HepG2 (cell line): Measurements from ENCODE around the gene LMAN2L. TPM values are rescaled to one million over a fixed set of nuclear protein-coding genes. Genes with fewer than 3 reads are reported as not detected.
A peak's percentile ranks its signal among the peaks of the same experiment; 100 is the strongest.

ENCODE experiments used
- FOXK1 ChIP-seq: sonication (generic); formaldehyde crosslinking; IDR thresholded peaks from 2 replicates; pipeline ENCODE4 v1.4.0; 2020; ENCODE audit warnings: low read depth, missing genetic modification reagents, borderline replicate concordance
- KAT8 ChIP-seq: IDR thresholded peaks from 2 replicates; pipeline ENCODE4 v1.6.1; 2016; ENCODE audit warnings: missing genetic modification reagents, missing compliant biosample characterization
- MYNN ChIP-seq: sonication (generic); formaldehyde crosslinking; IDR thresholded peaks from 2 replicates; pipeline ENCODE4 v1.4.0; 2020; ENCODE audit warnings: mild to moderate bottlenecking, low read depth, missing genetic modification reagents
- NFIB ChIP-seq: sonication (generic); formaldehyde crosslinking; IDR thresholded peaks from 2 replicates; pipeline ENCODE4 v1.9.0; 2021; ENCODE audit warnings: missing genetic modification reagents, mild to moderate bottlenecking, borderline replicate concordance
- RXRB ChIP-seq: IDR thresholded peaks from 2 replicates; pipeline ENCODE4 v1.6.1; 2016; ENCODE audit warnings: borderline replicate concordance, missing genetic modification reagents, missing compliant biosample characterization
- SAFB2 ChIP-seq: sonication (generic); formaldehyde crosslinking; IDR thresholded peaks from 2 replicates; pipeline ENCODE4 v1.5.1; 2020; ENCODE audit warnings: missing genetic modification reagents, low read depth, mild to moderate bottlenecking, borderline replicate concordance
- SRSF1 ChIP-seq: fragments of 200-400 bp; formaldehyde crosslinking; optimal IDR thresholded peaks from 2 replicates; pipeline ENCODE3; 2017; ENCODE audit warnings: mild to moderate bottlenecking, low read depth, low read length, moderate library complexity
- TEAD3 ChIP-seq: optimal IDR thresholded peaks from 2 replicates; pipeline ENCODE3; 2016; ENCODE audit warnings: borderline replicate concordance
- ZNF143 ChIP-seq: sonication (generic); formaldehyde crosslinking; IDR thresholded peaks from 2 replicates; pipeline ENCODE4 v1.4.0; 2020; ENCODE audit warnings: missing genetic modification reagents
- ZNF274 ChIP-seq: sonication (generic); formaldehyde crosslinking; IDR thresholded peaks from 2 replicates; pipeline ENCODE4 v1.5.1; 2020; ENCODE audit warnings: mild to moderate bottlenecking, missing genetic modification reagents
- ZNF30 ChIP-seq: sonication (generic); formaldehyde crosslinking; IDR thresholded peaks from 2 replicates; pipeline ENCODE4 v1.5.0; 2020; ENCODE audit warnings: mild to moderate bottlenecking, missing genetic modification reagents
- ZNF552 ChIP-seq: sonication (generic); formaldehyde crosslinking; IDR thresholded peaks from 2 replicates; pipeline ENCODE4 v1.9.0; 2022; ENCODE audit warnings: missing genetic modification reagents, mild to moderate bottlenecking, borderline replicate concordance
- ZNF557 ChIP-seq: sonication (generic); formaldehyde crosslinking; IDR thresholded peaks from 2 replicates; pipeline ENCODE4 v1.4.0; 2020; ENCODE audit warnings: missing genetic modification reagents
- ZNF670 ChIP-seq: sonication (generic); formaldehyde crosslinking; IDR thresholded peaks from 2 replicates; pipeline ENCODE4 v1.8.0; 2022; ENCODE audit warnings: mild to moderate bottlenecking, missing genetic modification reagents, borderline replicate concordance
- polyA plus RNA-seq, 8 experiments: library from polyadenylated mRNA; depleted of rRNA in 3 of 8; stranded (reverse) in 7 of 8; unstranded in 1 of 8; fragments of >200 nt; fragmentation: Illumina TruSeq in 4 of 8; extraction: Trizol in 4 of 8; gene quantifications; 2 replicates each; pipeline versions ENCODE4 v1.2.1 to v1.2.3, GENCODE V29; 2011 to 2016; ENCODE audit warnings: low read depth in 4 of 8, missing spikeins in 1 of 8, mixed read lengths in 1 of 8; ENCODE audit not compliant: insufficient read depth in 1 of 8
- total RNA-seq, 5 experiments: library from RNA; depleted of rRNA; stranded (reverse); fragments of >200 nt; fragmentation: Illumina TruSeq; extraction: Trizol; gene quantifications; 2 replicates each; pipeline ENCODE4 v1.2.3, GENCODE V29; 2016; ENCODE audit warnings: low read depth in 1 of 5
- TF ChIP-seq, protein P1 (sequence below): IDR thresholded peaks from 2 replicates; pipeline ENCODE4 v1.6.1; 2012; ENCODE audit warnings: inconsistent platforms
- TF ChIP-seq, protein P2 (sequence below): sonication (generic); formaldehyde crosslinking; IDR thresholded peaks from 2 replicates; pipeline ENCODE4 v1.4.0; 2020; ENCODE audit warnings: mild to moderate bottlenecking, missing genetic modification reagents, borderline replicate concordance
- TF ChIP-seq, protein P3 (sequence below): sonication (generic); formaldehyde crosslinking; IDR thresholded peaks from 2 replicates; pipeline ENCODE4 v1.4.0; 2020; ENCODE audit warnings: missing genetic modification reagents
- TF ChIP-seq, protein P4 (sequence below): sonication (generic); formaldehyde crosslinking; IDR thresholded peaks from 2 replicates; pipeline ENCODE4 v1.4.0; 2020; ENCODE audit warnings: missing genetic modification reagents
- TF ChIP-seq, protein P5 (sequence below): sonication (generic); formaldehyde crosslinking; IDR thresholded peaks from 2 replicates; pipeline ENCODE4 v1.4.0; 2020; ENCODE audit warnings: mild to moderate bottlenecking, low read depth, missing genetic modification reagents

LMAN2L gene
- total and polyA plus RNA-seq, 2 of the 13 experiments (the other 11 are each of a cell fraction or from before 2014, with no cell fraction given): 39.1 to 57.9 TPM

DNA sequence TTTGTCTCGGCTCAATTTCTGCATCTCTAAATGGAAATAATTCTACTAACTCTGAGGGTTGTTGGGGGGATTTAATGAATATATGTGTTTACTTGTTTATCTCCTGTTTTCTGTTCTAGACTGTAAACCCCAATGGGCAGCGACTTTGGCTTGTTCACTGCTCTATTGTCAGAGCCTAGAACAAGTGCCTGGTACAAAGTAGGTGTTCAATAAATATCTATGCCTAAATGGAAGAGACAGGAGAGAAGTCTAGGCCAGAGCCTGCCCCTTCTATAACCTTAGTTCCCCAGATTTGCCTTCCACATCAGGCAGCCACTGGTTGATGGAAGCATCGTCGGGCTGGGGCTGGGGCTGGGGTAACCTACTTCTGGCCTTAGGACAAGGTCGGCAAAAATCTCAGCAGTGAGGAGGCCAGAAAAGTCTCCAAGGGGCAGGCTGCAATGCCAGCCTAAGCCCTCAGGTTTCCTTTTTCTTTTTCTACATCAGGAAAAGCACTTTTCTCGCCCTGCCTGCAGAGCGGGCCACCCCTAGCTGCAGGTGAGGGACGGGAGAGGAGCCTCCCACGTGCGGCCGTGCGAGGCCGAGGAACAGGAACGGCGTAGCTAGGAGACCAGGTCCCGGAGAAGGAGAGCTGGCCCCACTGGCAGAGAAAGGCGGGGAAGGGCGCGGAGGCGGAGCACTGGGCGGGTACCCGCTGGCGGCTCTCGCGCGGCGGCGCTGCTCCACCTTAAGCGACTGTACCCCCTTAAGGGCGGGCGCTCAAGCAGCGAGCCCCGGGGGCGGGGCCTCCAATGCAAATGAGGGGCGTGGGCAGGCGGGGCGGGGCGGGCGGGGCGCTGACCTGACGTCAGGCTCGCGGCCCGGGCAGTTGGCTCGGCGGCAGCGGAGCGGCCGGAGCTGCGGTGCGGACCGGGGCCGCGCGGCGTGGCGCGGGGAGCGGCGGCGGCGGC, 20.4 kb upstream of the LMAN2L start, which contains the start of gene CNNM4 (continued):
- no peak for TF ChIP-seq ZNF30 (CRISPR knock-in tag)
- no peak for TF ChIP-seq MYNN
- TF ChIP-seq ZNF143 (CRISPR knock-in tag): peak; percentile 31; the same call in 1 of the 2 replicates
- no peak for TF ChIP-seq ZNF670 (CRISPR knock-in tag)
- TF ChIP-seq FOXK1 (CRISPR knock-in tag): peak; percentile 48; the same call in 1 of the 2 replicates
- peak; percentile 65; the same call in 1 of the 2 replicates for TF ChIP-seq ZNF557 (CRISPR knock-in tag)
- TF ChIP-seq, protein P1, sequence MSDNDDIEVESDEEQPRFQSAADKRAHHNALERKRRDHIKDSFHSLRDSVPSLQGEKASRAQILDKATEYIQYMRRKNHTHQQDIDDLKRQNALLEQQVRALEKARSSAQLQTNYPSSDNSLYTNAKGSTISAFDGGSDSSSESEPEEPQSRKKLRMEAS: peak; percentile 92
- peak; percentile 39 for TF ChIP-seq SRSF1
- TF ChIP-seq KAT8 (CRISPR knock-in tag): peak; percentile 24; the same call in 1 of the 2 replicates
- TF ChIP-seq, protein P2, sequence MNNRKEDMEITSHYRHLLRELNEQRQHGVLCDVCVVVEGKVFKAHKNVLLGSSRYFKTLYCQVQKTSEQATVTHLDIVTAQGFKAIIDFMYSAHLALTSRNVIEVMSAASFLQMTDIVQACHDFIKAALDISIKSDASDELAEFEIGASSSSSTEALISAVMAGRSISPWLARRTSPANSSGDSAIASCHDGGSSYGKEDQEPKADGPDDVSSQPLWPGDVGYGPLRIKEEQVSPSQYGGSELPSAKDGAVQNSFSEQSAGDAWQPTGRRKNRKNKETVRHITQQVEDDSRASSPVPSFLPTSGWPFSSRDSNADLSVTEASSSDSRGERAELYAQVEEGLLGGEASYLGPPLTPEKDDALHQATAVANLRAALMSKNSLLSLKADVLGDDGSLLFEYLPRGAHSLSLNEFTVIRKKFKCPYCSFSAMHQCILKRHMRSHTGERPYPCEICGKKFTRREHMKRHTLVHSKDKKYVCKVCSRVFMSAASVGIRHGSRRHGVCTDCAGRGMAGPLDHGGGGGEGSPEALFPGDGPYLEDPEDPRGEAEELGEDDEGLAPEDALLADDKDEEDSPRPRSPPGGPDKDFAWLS: no peak
- TF ChIP-seq, protein P3, sequence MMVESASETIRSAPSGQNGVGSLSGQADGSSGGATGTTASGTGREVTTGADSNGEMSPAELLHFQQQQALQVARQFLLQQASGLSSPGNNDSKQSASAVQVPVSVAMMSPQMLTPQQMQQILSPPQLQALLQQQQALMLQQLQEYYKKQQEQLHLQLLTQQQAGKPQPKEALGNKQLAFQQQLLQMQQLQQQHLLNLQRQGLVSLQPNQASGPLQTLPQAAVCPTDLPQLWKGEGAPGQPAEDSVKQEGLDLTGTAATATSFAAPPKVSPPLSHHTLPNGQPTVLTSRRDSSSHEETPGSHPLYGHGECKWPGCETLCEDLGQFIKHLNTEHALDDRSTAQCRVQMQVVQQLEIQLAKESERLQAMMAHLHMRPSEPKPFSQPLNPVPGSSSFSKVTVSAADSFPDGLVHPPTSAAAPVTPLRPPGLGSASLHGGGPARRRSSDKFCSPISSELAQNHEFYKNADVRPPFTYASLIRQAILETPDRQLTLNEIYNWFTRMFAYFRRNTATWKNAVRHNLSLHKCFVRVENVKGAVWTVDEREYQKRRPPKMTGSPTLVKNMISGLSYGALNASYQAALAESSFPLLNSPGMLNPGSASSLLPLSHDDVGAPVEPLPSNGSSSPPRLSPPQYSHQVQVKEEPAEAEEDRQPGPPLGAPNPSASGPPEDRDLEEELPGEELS (CRISPR knock-in tag): peak; percentile 11; the same call in 1 of the 2 replicates
- no peak for TF ChIP-seq ZNF552 (CRISPR knock-in tag)
- no peak for TF ChIP-seq SAFB2 (CRISPR knock-in tag)
- TF ChIP-seq ZNF274: peak; percentile 17; the same call in 1 of the 2 replicates
- TF ChIP-seq NFIB (CRISPR knock-in tag): no peak
- TF ChIP-seq TEAD3 (CRISPR knock-in tag): peak; percentile 36
- TF ChIP-seq, protein P4, sequence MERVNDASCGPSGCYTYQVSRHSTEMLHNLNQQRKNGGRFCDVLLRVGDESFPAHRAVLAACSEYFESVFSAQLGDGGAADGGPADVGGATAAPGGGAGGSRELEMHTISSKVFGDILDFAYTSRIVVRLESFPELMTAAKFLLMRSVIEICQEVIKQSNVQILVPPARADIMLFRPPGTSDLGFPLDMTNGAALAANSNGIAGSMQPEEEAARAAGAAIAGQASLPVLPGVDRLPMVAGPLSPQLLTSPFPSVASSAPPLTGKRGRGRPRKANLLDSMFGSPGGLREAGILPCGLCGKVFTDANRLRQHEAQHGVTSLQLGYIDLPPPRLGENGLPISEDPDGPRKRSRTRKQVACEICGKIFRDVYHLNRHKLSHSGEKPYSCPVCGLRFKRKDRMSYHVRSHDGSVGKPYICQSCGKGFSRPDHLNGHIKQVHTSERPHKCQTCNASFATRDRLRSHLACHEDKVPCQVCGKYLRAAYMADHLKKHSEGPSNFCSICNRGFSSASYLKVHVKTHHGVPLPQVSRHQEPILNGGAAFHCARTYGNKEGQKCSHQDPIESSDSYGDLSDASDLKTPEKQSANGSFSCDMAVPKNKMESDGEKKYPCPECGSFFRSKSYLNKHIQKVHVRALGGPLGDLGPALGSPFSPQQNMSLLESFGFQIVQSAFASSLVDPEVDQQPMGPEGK (CRISPR knock-in tag): no peak
- peak; percentile 49; the same call in 1 of the 2 replicates for TF ChIP-seq RXRB (CRISPR knock-in tag)
- TF ChIP-seq, protein P5, sequence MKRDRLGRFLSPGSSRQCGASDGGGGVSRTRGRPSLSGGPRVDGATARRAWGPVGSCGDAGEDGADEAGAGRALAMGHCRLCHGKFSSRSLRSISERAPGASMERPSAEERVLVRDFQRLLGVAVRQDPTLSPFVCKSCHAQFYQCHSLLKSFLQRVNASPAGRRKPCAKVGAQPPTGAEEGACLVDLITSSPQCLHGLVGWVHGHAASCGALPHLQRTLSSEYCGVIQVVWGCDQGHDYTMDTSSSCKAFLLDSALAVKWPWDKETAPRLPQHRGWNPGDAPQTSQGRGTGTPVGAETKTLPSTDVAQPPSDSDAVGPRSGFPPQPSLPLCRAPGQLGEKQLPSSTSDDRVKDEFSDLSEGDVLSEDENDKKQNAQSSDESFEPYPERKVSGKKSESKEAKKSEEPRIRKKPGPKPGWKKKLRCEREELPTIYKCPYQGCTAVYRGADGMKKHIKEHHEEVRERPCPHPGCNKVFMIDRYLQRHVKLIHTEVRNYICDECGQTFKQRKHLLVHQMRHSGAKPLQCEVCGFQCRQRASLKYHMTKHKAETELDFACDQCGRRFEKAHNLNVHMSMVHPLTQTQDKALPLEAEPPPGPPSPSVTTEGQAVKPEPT: peak; percentile 100
